GM06990 (cell line): ENCODE results near the gene IP6K2.

Source experiments
- DNase-seq: peaks from one replicate; pipeline ENCODE4 v3.0.0-alpha.2; 2011; ENCODE audit not compliant: insufficient read length; ENCODE audit errors: extremely low read depth
- H3K27me3 ChIP-seq: replicated peaks from 2 replicates; pipeline ENCODE4 v1.6.0; 2011; ENCODE audit warnings: low read length; ENCODE audit not compliant: control insufficient read depth, insufficient read depth
- H3K36me3 ChIP-seq: 2 replicates; pipeline ENCODE4 v1.5.1; 2011; ENCODE audit warnings: low read length; ENCODE audit not compliant: control insufficient read depth, insufficient read depth
- H3K4me3 ChIP-seq: replicated peaks from 2 replicates; pipeline ENCODE4 v1.5.1; 2011; ENCODE audit warnings: low read depth, mild to moderate bottlenecking, control low read depth, low read length
- CTCF ChIP-seq: IDR thresholded peaks from 2 replicates; pipeline ENCODE4 v1.5.1; 2011; ENCODE audit warnings: low read length, control low read depth, mild to moderate bottlenecking, inconsistent platforms; ENCODE audit not compliant: insufficient read depth, poor library complexity, severe bottlenecking

IP6K2 gene

GRCh38 chr3:48700731-48701405 is 16.2 kb downstream of the IP6K2 start:
- H3K4me3 ChIP-seq, result no peak overlapping the region
- TF ChIP-seq CTCF, result no peak
- no peaks in the 10 kb centered on the region for H3K27me3 ChIP-seq
- no peak for DNase-seq
- peaks cover 10% of the 10 kb centered on the region for H3K36me3 ChIP-seq

- H3K4me3 ChIP-seq, result no peak overlapping the region
- no peak for TF ChIP-seq CTCF
- no peak for DNase-seq
- peaks cover 18% of the 10 kb centered on the region for H3K36me3 ChIP-seq
- no peaks in the 10 kb centered on the region for H3K27me3 ChIP-seq
Measured at GRCh38 chr3:48698891-48699290, 18.1 kb downstream of the IP6K2 start.

- peak; percentile 10 for TF ChIP-seq CTCF
- DNase-seq, result no peak
- Histone ChIP-seq H3K27me3 (no peaks in the 10 kb centered on the region), H3K4me3 (no peak overlapping the region), H3K36me3 (peaks cover 22% of the 10 kb centered on the region)
Measured at GRCh38 chr3:48697952-48698351, 19.1 kb downstream of the IP6K2 start.

GRCh38 chr3:48696601-48697000 is 20.4 kb downstream of the IP6K2 start:
- no peak for TF ChIP-seq CTCF
- no peak for DNase-seq
- peaks cover 30% of the 10 kb centered on the region for H3K36me3 ChIP-seq
- no peaks in the 10 kb centered on the region for H3K27me3 ChIP-seq
- no peak overlapping the region for H3K4me3 ChIP-seq

- DNase-seq, result no peak
- H3K27me3 ChIP-seq, result no peaks in the 10 kb centered on the region
- no peak for TF ChIP-seq CTCF
- peaks cover 30% of the 10 kb centered on the region for H3K36me3 ChIP-seq
- no peak overlapping the region for H3K4me3 ChIP-seq
Measured at GRCh38 chr3:48696156-48696555, 20.9 kb downstream of the IP6K2 start.

GRCh38 chr3:48695393-48695753 is 21.6 kb downstream of the IP6K2 start:
- no peak for DNase-seq
- H3K36me3 ChIP-seq, result peaks cover 28% of the 10 kb centered on the region
- H3K4me3 ChIP-seq, result no peak overlapping the region
- no peaks in the 10 kb centered on the region for H3K27me3 ChIP-seq
- no peak for TF ChIP-seq CTCF
